Brain microvascular endothelial cell (primary cell): Measurements from ENCODE around the gene FEM1A.

Experiments used
- DNase-seq: peaks from one replicate; pipeline ENCODE4 v3.0.0-alpha.2; 2020
- H3K27ac ChIP-seq: fragments of 250-450 bp; sonication (Bioruptor Pico); 2 replicates; pipeline ENCODE4 v1.5.1; 2020; ENCODE audit warnings: mild to moderate bottlenecking, moderate library complexity
- H3K27me3 ChIP-seq: fragments of 250-450 bp; sonication (Bioruptor Pico); replicated peaks from 2 replicates; pipeline ENCODE4 v1.5.1; 2020; ENCODE audit warnings: mild to moderate bottlenecking
- H3K36me3 ChIP-seq: fragments of 250-450 bp; sonication (Bioruptor Pico); replicated peaks from 2 replicates; pipeline ENCODE4 v1.5.1; 2020; ENCODE audit warnings: mild to moderate bottlenecking
- H3K4me3 ChIP-seq: 2 replicates; pipeline ENCODE4 v1.5.1; 2011; ENCODE audit warnings: low read depth, mild to moderate bottlenecking, control low read depth, low read length, moderate library complexity
- in situ Hi-C: cut with HindIII; loops from 2 replicates; pipeline ENCODE4 v1.10.0; 2017; ENCODE audit warnings: low sequenced_read_pairs, low pct_ligation_motif_present
- TF ChIP-seq, protein P1 (sequence below): IDR thresholded peaks from 2 replicates; pipeline ENCODE4 v1.5.1; 2011; ENCODE audit warnings: low read depth, mild to moderate bottlenecking, moderate library complexity, low read length, control low read depth, inconsistent platforms; ENCODE audit errors: missing control alignments

FEM1A gene

DNA sequence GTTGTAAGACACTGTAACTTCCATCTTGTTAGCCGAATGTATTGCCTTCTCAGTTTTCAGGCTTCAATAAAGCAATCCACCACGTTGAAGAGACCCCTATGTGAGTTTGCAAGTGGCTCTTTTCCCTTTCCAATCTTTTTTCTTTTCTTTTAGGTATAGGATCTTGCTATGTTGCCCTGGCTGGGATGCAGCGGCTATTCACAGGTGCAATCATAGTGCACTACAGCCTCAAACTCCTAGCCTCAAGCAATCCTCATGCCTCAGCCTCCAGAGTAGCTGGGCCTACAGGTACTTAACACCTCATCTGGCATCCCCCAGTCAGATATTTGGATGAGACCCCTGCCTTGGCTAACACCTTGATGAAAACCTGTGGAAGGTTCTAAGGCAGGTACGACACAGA lies 33.5 kb upstream of the FEM1A start:
- no peaks in the 10 kb centered on the region for H3K27me3 ChIP-seq
- H3K4me3 ChIP-seq: no peak overlapping the region
- no peak overlapping the region for H3K27ac ChIP-seq
- in situ Hi-C loops: no loop called here
- no peak for DNase-seq
- H3K36me3 ChIP-seq: no peaks in the 10 kb centered on the region
- TF ChIP-seq, protein P1, sequence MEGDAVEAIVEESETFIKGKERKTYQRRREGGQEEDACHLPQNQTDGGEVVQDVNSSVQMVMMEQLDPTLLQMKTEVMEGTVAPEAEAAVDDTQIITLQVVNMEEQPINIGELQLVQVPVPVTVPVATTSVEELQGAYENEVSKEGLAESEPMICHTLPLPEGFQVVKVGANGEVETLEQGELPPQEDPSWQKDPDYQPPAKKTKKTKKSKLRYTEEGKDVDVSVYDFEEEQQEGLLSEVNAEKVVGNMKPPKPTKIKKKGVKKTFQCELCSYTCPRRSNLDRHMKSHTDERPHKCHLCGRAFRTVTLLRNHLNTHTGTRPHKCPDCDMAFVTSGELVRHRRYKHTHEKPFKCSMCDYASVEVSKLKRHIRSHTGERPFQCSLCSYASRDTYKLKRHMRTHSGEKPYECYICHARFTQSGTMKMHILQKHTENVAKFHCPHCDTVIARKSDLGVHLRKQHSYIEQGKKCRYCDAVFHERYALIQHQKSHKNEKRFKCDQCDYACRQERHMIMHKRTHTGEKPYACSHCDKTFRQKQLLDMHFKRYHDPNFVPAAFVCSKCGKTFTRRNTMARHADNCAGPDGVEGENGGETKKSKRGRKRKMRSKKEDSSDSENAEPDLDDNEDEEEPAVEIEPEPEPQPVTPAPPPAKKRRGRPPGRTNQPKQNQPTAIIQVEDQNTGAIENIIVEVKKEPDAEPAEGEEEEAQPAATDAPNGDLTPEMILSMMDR: no peak

DNA sequence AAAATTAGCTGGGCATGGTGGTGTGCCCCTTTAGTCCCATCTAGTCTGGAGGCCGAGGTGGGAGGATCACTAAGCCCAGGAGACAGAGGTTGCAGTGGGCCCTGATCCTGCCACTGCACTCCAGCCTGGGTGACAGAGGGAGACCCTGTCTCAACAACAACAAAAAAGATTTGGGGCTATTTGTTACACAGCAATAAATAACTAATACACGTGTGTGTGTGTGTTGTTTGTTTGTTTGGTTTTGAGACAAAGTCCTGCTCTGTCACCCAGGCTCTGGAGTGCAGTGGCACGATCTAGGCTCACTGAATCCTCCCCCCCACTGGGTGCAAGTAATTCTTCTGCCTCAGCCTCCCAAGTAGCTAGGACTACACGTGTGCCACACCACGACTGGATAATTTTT lies 32.9 kb upstream of the FEM1A start:
- DNase-seq: no peak
- no peak overlapping the region for H3K27ac ChIP-seq
- in situ Hi-C loops: no loop called here
- H3K27me3 ChIP-seq: no peaks in the 10 kb centered on the region
- H3K4me3 ChIP-seq: no peak overlapping the region
- no peaks in the 10 kb centered on the region for H3K36me3 ChIP-seq
- TF ChIP-seq, protein P1: no peak

DNA sequence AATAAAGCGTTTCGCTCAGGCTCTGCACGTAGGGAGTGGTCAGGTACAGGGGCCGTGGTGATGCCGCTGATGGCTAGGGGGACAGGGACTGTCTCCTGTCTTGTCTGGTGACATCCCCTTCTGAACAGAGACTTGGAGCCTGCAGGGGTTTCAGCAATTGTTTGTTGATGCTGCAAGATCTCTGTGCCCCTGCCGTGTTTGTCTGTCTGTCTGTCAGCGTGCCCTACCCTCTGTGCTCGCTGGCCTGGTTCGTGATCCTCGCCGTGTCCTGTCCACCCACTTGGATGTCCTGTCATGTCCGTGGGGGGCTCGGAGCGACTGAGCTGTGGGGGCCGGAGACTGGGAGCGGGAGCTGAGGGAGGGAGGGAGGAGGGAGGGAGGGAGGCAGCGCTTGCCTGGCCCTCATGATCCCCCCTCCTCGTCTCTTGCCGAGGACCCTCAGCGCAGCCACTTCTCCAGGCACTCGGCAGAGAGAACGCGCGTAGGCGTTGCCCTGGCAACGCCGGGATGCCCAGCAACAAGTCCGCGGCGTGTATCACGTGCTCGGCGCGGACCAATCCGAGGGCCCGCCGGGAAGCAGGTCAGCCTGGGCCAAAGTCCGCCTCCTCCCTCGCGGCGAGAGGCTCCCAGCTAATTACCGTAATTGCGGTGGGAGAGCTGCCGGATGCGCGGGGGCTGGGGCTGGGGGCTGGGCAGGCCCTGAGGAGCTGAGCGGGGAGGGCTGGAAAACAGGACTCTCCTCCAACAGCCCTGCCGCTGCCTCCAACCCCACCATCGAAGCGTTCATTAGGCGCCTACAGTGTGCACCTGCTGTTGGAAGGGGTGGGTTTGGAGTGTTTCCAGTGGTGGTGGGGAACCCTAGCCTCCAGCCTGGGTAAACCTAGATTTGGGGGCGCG lies 31.9 kb upstream of the FEM1A start:
- in situ Hi-C loops: no loop called here
- peak overlapping the region; percentile 33 for H3K4me3 ChIP-seq
- TF ChIP-seq, protein P1: no peak

GRCh38 chr19:4760285-4760650 lies 31.3 kb upstream of the FEM1A start:
- no peaks in the 10 kb centered on the region for H3K36me3 ChIP-seq
- H3K4me3 ChIP-seq: peak overlapping the region; percentile 33
- no peak overlapping the region for H3K27ac ChIP-seq
- H3K27me3 ChIP-seq: no peaks in the 10 kb centered on the region
- DNase-seq: no peak
- in situ Hi-C loops: no loop called here
- TF ChIP-seq, protein P1: no peak

More for the DNA sequence above, 31.9 kb upstream of the FEM1A start:
- DNase-seq: peak; percentile 82
- H3K36me3 ChIP-seq: no peaks in the 10 kb centered on the region
- no peak overlapping the region for H3K27ac ChIP-seq
- H3K27me3 ChIP-seq: no peaks in the 10 kb centered on the region

- TF ChIP-seq, protein P1: no peak
- no peak overlapping the region for H3K27ac ChIP-seq
- no peaks in the 10 kb centered on the region for H3K27me3 ChIP-seq
- H3K4me3 ChIP-seq: no peak overlapping the region
- H3K36me3 ChIP-seq: no peaks in the 10 kb centered on the region
- no peak for DNase-seq
- in situ Hi-C loops: no loop called here
These were observed 28.5 kb upstream of the FEM1A start for GRCh38 chr19:4763021-4763420.

GRCh38 chr19:4764393-4764660 lies 27.2 kb upstream of the FEM1A start:
- TF ChIP-seq, protein P1: no peak
- H3K27me3 ChIP-seq: no peaks in the 10 kb centered on the region
- DNase-seq: no peak

More at GRCh38 chr19:4764393-4764660, 27.2 kb upstream of the FEM1A start:
- no peak overlapping the region for H3K27ac ChIP-seq
- H3K36me3 ChIP-seq: no peaks in the 10 kb centered on the region
- in situ Hi-C loops: no loop called here
- H3K4me3 ChIP-seq: no peak overlapping the region
